Epithelial cell of proximal tubule (primary cell): ENCODE data around the gene SPSB2. TPM values are rescaled to one million over a fixed set of nuclear protein-coding genes. Genes with fewer than 3 reads are reported as not detected.
A peak's percentile ranks its signal among the peaks of the same experiment; 100 is the strongest.
"Not testable (repeated sequence)": the region's sequence is repeated elsewhere in the genome, so short reads cannot be mapped to it uniquely, and the experiment has no call there.

Experiments
- DNase-seq: peaks from one replicate; pipeline ENCODE4 v3.0.0-alpha.2; 2011; ENCODE audit warnings: low read depth
- H3K4me3 ChIP-seq: 2 replicates; pipeline ENCODE4 v1.5.1; 2011; ENCODE audit warnings: low read depth, mild to moderate bottlenecking, low read length
- CTCF ChIP-seq: conservative IDR thresholded peaks from 2 replicates; pipeline ENCODE4 v1.5.1; 2012; ENCODE audit warnings: low read depth, mild to moderate bottlenecking, low read length
- total RNA-seq: library from RNA; depleted of rRNA; stranded (reverse); fragments of >200 nt; gene quantifications from 2 replicates; pipeline ENCODE4 v1.2.3, GENCODE V29; 2015

Gene SPSB2
- total RNA-seq, 1 donor from 2014 or later = 17.2 TPM

- peak overlapping the region; percentile 89 for H3K4me3 ChIP-seq
- no peak for DNase-seq
- TF ChIP-seq CTCF = no peak
These were observed 6.1 kb downstream of the SPSB2 start for GRCh38 chr12:6866920-6867412.

- peak overlapping the region; percentile 89 for H3K4me3 ChIP-seq
- DNase-seq = no peak
- no peak for TF ChIP-seq CTCF
These were observed 6.8 kb downstream of the SPSB2 start for GRCh38 chr12:6866163-6866919.

GRCh38 chr12:6865307-6865706 is 7.8 kb downstream of the SPSB2 start:
- DNase-seq, H3K4me3 ChIP-seq: not testable (repeated sequence)

- no peak overlapping the region for H3K4me3 ChIP-seq
- no peak for TF ChIP-seq CTCF
- no peak for DNase-seq
These were observed 9.3 kb downstream of the SPSB2 start for GRCh38 chr12:6863586-6864321.

GRCh38 chr12:6863033-6863432 is 10.1 kb downstream of the SPSB2 start:
- no peak for TF ChIP-seq CTCF
- DNase-seq = no peak
- H3K4me3 ChIP-seq = no peak overlapping the region

GRCh38 chr12:6861391-6861790 is 11.7 kb downstream of the SPSB2 start:
- no peak for TF ChIP-seq CTCF
- DNase-seq = no peak
- no peak overlapping the region for H3K4me3 ChIP-seq

- no peak for TF ChIP-seq CTCF
- no peak overlapping the region for H3K4me3 ChIP-seq
- DNase-seq = no peak
These were observed 12.2 kb downstream of the SPSB2 start for GRCh38 chr12:6860942-6861341.
